Mesendoderm (in vitro differentiated cells): ENCODE results near the gene SRCIN1.

Experiments used
- DNase-seq: peaks from one replicate; pipeline ENCODE4 v3.0.0; 2013
- H2AK5ac ChIP-seq: 2 replicates; pipeline ENCODE4 v1.6.1; 2013; ENCODE audit warnings: low read length, inconsistent platforms
- H2BK120ac ChIP-seq: 2 replicates; pipeline ENCODE4 v1.6.1; 2013; ENCODE audit warnings: low read depth, mild to moderate bottlenecking, low read length, moderate library complexity, mixed read lengths
- H2BK15ac ChIP-seq: replicated peaks from 2 replicates; pipeline ENCODE4 v1.6.1; 2013; ENCODE audit warnings: low read depth, mild to moderate bottlenecking, moderate library complexity
- H2BK5ac ChIP-seq: 2 replicates; pipeline ENCODE4 v1.6.1; 2013; ENCODE audit warnings: low read length, inconsistent platforms
- H3K18ac ChIP-seq: 2 replicates; pipeline ENCODE4 v1.6.1; 2013; ENCODE audit warnings: mild to moderate bottlenecking, low read length, mixed read lengths
- H3K23ac ChIP-seq: one replicate; pipeline ENCODE4 v1.6.1; 2013; ENCODE audit warnings: low read length
- H3K27ac ChIP-seq: 2 replicates; pipeline ENCODE4 v1.5.1; 2013; ENCODE audit warnings: low read depth, mild to moderate bottlenecking, inconsistent platforms, low read length, moderate library complexity
- H3K27me3 ChIP-seq: 2 replicates; pipeline ENCODE4 v1.6.1; 2013; ENCODE audit warnings: low read length, control low read depth, mild to moderate bottlenecking, inconsistent platforms; ENCODE audit not compliant: insufficient read depth, poor library complexity
- H3K36me3 ChIP-seq: 2 replicates; pipeline ENCODE4 v1.6.1; 2013; ENCODE audit warnings: low read length, inconsistent platforms; ENCODE audit not compliant: control insufficient read depth, insufficient read depth
- H3K4ac ChIP-seq: one replicate; pipeline ENCODE4 v1.6.1; 2013; ENCODE audit warnings: low read depth, mild to moderate bottlenecking, low read length, moderate library complexity
- H3K4me1 ChIP-seq: 2 replicates; pipeline ENCODE4 v1.6.1; 2013; ENCODE audit warnings: low read depth, low read length, inconsistent platforms; ENCODE audit not compliant: control insufficient read depth
- H3K4me2 ChIP-seq: 2 replicates; pipeline ENCODE4 v1.6.1; 2013; ENCODE audit warnings: low read length
- H3K4me3 ChIP-seq: 2 replicates; pipeline ENCODE4 v1.5.1; 2013; ENCODE audit warnings: mild to moderate bottlenecking, low read length
- H3K56ac ChIP-seq: one replicate; pipeline ENCODE4 v1.6.1; 2013; ENCODE audit warnings: low read length
- H3K79me1 ChIP-seq: 2 replicates; pipeline ENCODE4 v1.6.1; 2013; ENCODE audit warnings: low read length, inconsistent platforms
- H3K79me2 ChIP-seq: 2 replicates; pipeline ENCODE4 v1.6.1; 2013; ENCODE audit warnings: mild to moderate bottlenecking, low read length; ENCODE audit not compliant: control insufficient read depth, insufficient read depth
- H3K9ac ChIP-seq: 2 replicates; pipeline ENCODE4 v1.6.1; 2013; ENCODE audit warnings: low read length, inconsistent platforms
- H4K5ac ChIP-seq: one replicate; pipeline ENCODE4 v1.6.1; 2013; ENCODE audit warnings: low read length
- H4K8ac ChIP-seq: one replicate; pipeline ENCODE4 v1.6.1; 2013; ENCODE audit warnings: low read depth, mild to moderate bottlenecking, control low read depth, low read length, moderate library complexity
- WGBS: extraction: QIAGEN DNeasy Blood & Tissue Kit; methylation state at CpG from one replicate; pipeline ENCODE4 v1.1.7; 2013; ENCODE audit warnings: low lambda C conversion rate, missing lambda C conversion rate; ENCODE audit not compliant: insufficient coverage; ENCODE audit errors: extremely low coverage; 5-methylcytosine and 5-hydroxymethylcytosine counted together

Gene SRCIN1

DNA sequence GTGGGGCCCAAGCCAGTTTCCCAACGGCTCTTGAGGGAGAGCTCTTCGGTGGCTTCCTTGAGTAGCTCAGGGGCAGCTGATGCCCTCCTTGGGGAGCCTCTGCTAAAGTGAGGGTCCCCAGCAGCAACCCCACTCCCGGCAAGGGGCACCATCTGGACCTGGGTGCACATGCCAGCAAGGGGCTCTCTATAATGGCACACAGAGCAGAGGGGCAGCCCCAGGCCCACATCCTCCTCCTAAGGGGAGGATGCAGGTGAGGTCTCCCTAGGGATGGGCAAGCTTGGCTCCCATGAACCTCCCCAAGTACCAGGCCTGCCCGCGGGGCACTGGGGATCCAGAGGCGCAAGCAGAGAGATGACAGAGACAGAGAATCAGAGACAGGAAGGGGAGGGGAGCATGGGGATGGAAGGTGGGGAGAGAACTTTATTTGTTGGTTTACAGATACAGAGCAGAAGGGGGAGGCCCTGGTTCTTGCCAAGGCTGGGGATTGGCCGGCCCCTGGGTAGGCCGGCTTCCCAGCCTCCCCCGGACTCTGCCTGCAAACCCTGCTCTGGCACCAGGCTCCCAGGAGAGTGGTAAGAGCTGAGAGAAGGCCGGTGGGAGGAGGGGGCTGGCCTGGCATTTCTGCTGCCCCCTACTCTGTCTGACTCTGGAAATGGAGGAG is 61.4 kb downstream of the SRCIN1 start:
- no peak overlapping the region for H2BK120ac ChIP-seq
- H3K36me3 ChIP-seq: no peaks in the 10 kb centered on the region
- no peak overlapping the region for H3K4me3 ChIP-seq
- H3K27me3 ChIP-seq: no peaks in the 10 kb centered on the region
- H3K23ac ChIP-seq: no peak overlapping the region
- no peak overlapping the region for H3K56ac ChIP-seq
- no peak overlapping the region for H3K4me2 ChIP-seq
- no peak overlapping the region for H4K5ac ChIP-seq
- no peak overlapping the region for H2AK5ac ChIP-seq
- no peak overlapping the region for H3K18ac ChIP-seq
- no peak overlapping the region for H2BK15ac ChIP-seq
- H3K79me1 ChIP-seq: no peaks in the 10 kb centered on the region
- no peak overlapping the region for H2BK5ac ChIP-seq
- H3K4ac ChIP-seq: no peak overlapping the region
- WGBS: no CpG with 5 or more reads among the region's 10 CpGs
- DNase-seq: no peak
- no peak overlapping the region for H3K9ac ChIP-seq
- no peak overlapping the region for H3K27ac ChIP-seq
- H4K8ac ChIP-seq: no peak overlapping the region
- H3K79me2 ChIP-seq: no peaks in the 10 kb centered on the region
- H3K4me1 ChIP-seq: no peaks in the 10 kb centered on the region

DNA sequence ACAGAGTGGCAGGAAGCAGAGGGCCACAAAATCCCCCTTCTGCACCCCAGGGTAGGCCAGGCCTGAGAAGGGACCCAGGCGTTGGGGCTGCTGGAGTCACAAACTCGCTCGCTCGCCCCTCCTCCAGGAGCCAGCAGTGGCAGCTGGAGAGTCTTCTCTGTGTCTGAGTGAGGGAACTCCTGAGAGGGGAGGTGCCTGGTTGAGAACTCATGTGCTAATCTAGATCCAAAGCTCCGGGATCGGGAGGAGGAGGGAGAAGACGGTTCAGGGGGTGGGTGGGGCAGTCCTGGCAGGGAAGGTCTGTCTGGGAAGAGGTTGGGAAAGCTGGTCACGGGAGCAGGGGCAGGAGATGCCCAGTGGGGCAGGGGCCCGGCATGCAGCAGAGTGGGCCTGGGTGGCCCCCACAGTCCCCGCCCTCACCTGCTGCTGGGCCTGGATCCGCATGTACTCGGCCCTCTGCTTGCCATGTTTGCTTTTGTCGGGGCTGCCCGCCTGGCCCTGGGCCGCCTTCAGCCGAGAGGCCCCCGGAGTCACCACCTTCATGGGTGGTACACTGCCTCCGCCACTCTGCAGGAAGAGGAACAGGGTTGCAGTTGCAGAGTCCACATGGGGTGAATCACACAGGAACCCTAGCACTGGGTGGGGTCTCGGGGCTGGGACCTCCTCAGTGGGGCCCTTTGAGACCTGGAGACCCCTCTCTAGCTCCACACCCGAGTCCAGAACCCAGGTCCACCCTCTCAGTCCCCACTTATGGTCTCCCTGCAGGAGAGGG is 62.2 kb downstream of the SRCIN1 start:
- H3K79me2 ChIP-seq: no peaks in the 10 kb centered on the region
- no peak overlapping the region for H3K27ac ChIP-seq
- H4K5ac ChIP-seq: no peak overlapping the region
- H3K4me2 ChIP-seq: no peak overlapping the region
- no peak overlapping the region for H4K8ac ChIP-seq
- no peaks in the 10 kb centered on the region for H3K79me1 ChIP-seq
- H3K9ac ChIP-seq: no peak overlapping the region
- WGBS: no CpG with 5 or more reads among the region's 20 CpGs
- H3K4me1 ChIP-seq: no peaks in the 10 kb centered on the region
- H3K56ac ChIP-seq: no peak overlapping the region
- no peak overlapping the region for H2BK15ac ChIP-seq
- no peak for DNase-seq
- no peak overlapping the region for H2AK5ac ChIP-seq
- no peaks in the 10 kb centered on the region for H3K27me3 ChIP-seq
- H3K18ac ChIP-seq: no peak overlapping the region
- no peaks in the 10 kb centered on the region for H3K36me3 ChIP-seq
- no peak overlapping the region for H2BK120ac ChIP-seq
- no peak overlapping the region for H2BK5ac ChIP-seq
- no peak overlapping the region for H3K4me3 ChIP-seq
- H3K4ac ChIP-seq: no peak overlapping the region
- H3K23ac ChIP-seq: no peak overlapping the region

DNA sequence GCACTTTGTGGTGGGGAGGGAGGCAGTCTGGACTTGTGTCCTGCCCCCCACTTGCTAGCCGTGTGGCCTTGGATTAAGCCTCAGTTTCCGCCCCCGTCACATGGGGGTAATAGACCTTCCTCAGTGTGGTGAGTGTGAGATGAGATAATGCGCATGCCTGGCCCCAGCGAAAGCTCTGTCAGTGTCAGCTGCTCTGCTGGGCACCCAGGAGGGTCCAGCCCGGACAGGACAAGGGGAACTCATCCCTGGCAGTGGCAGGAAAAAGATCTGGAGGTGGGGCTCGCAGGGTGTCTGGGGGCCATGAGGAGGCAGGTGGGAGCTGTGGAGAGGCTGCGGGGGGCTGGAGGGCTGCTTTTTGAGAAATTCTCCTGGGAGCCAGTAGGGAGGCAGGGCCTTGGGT is 63.5 kb downstream of the SRCIN1 start:
- WGBS: no CpG with 5 or more reads among the region's 8 CpGs
- no peak overlapping the region for H3K9ac ChIP-seq
- H3K4me2 ChIP-seq: no peak overlapping the region
- H3K4me1 ChIP-seq: no peaks in the 10 kb centered on the region
- H3K56ac ChIP-seq: no peak overlapping the region
- no peak overlapping the region for H2BK120ac ChIP-seq
- H4K8ac ChIP-seq: no peak overlapping the region
- no peak overlapping the region for H3K4ac ChIP-seq
- no peaks in the 10 kb centered on the region for H3K27me3 ChIP-seq
- no peak overlapping the region for H3K27ac ChIP-seq
- no peaks in the 10 kb centered on the region for H3K36me3 ChIP-seq
- no peak overlapping the region for H2BK15ac ChIP-seq
- no peak overlapping the region for H2BK5ac ChIP-seq
- no peak for DNase-seq
- H3K79me2 ChIP-seq: no peaks in the 10 kb centered on the region
- no peak overlapping the region for H3K18ac ChIP-seq
- H3K4me3 ChIP-seq: no peak overlapping the region
- no peak overlapping the region for H3K23ac ChIP-seq
- no peaks in the 10 kb centered on the region for H3K79me1 ChIP-seq
- no peak overlapping the region for H2AK5ac ChIP-seq
- H4K5ac ChIP-seq: no peak overlapping the region

DNA sequence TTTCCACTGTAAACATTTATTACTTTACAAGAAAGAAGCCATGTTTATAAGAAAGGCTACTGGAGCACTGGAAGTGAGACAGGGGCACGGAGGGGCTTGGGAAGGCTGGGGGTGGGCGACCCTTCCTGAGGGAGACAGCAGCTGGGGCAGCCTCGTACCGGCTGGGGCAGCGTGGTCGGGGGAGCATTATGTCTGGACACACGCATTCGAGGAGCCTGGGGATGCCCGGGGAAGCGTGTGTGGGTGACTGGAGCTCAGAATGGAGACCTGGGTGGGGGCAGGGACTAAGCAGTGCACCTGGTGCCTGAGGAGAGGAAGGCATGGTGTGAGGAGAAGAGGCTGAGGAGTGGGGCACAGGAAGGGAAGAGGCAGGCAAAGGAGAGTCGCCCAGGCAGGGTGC is 64.5 kb downstream of the SRCIN1 start:
- no peak overlapping the region for H2BK120ac ChIP-seq
- H3K4me1 ChIP-seq: no peaks in the 10 kb centered on the region
- WGBS: no CpG with 5 or more reads among the region's 11 CpGs
- DNase-seq: no peak
- H3K27ac ChIP-seq: no peak overlapping the region
- no peak overlapping the region for H3K18ac ChIP-seq
- H3K27me3 ChIP-seq: no peaks in the 10 kb centered on the region
- no peak overlapping the region for H2BK5ac ChIP-seq
- H3K56ac ChIP-seq: peak overlapping the region; percentile 25
- H4K5ac ChIP-seq: no peak overlapping the region
- H3K4me2 ChIP-seq: no peak overlapping the region
- no peak overlapping the region for H2BK15ac ChIP-seq
- H3K23ac ChIP-seq: no peak overlapping the region
- no peak overlapping the region for H4K8ac ChIP-seq
- no peak overlapping the region for H2AK5ac ChIP-seq
- no peak overlapping the region for H3K9ac ChIP-seq
- no peak overlapping the region for H3K4ac ChIP-seq
- H3K4me3 ChIP-seq: no peak overlapping the region
- H3K36me3 ChIP-seq: no peaks in the 10 kb centered on the region
- H3K79me2 ChIP-seq: no peaks in the 10 kb centered on the region
- no peaks in the 10 kb centered on the region for H3K79me1 ChIP-seq

DNA sequence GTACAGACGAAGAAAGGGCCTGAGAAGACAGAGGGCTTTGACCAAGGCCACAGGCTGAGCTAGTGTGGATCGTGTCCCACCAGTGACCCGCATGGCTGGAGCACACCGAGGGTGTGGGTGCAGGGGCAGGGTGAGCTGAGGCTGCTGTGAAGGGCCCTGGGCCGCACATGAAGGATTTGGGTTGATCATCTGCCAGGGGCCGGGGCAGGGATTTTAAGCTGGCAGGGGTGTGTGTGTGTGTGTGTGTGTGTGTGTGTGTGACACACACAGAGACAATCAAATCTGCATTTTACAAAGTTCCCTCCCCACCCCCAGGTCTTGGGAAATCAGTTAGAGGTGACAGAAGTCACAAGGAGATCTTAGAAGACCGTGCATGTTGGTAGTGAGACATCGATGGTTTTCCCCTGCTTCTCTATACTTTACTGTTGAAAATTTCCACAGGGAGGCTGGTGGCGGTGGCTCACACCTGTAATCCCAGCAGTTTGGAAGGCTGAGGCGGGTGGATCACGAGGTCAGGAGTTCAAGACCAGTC is 65.2 kb downstream of the SRCIN1 start:
- no peaks in the 10 kb centered on the region for H3K4me1 ChIP-seq
- H3K27ac ChIP-seq: no peak overlapping the region
- H3K23ac ChIP-seq: no peak overlapping the region
- no peak overlapping the region for H2BK120ac ChIP-seq
- H3K79me2 ChIP-seq: no peaks in the 10 kb centered on the region
- DNase-seq: no peak
- no peak overlapping the region for H2AK5ac ChIP-seq
- H3K36me3 ChIP-seq: no peaks in the 10 kb centered on the region
- H2BK5ac ChIP-seq: no peak overlapping the region
- no peak overlapping the region for H4K8ac ChIP-seq
- H3K18ac ChIP-seq: no peak overlapping the region
- WGBS: no CpG with 5 or more reads among the region's 11 CpGs
- no peak overlapping the region for H2BK15ac ChIP-seq
- H3K4me2 ChIP-seq: no peak overlapping the region
- no peak overlapping the region for H3K4me3 ChIP-seq
- no peak overlapping the region for H3K9ac ChIP-seq
- H3K79me1 ChIP-seq: no peaks in the 10 kb centered on the region
- H3K56ac ChIP-seq: no peak overlapping the region
- H3K27me3 ChIP-seq: no peaks in the 10 kb centered on the region
- no peak overlapping the region for H3K4ac ChIP-seq
- no peak overlapping the region for H4K5ac ChIP-seq
